K562 treated with DMSO at 1 percent for 12 hours (cell line): ENCODE data around the gene TSSK3. TPM values are rescaled to one million over a fixed set of nuclear protein-coding genes. Genes with fewer than 3 reads are reported as not detected.

Experiments used
- total RNA-seq: library from RNA; unstranded; fragments of 300-600 nt; gene quantifications from 2 replicates; pipeline ENCODE4 v1.2.3, GENCODE V29; 2022; ENCODE audit not compliant: insufficient read depth

The TSSK3 gene, protein sequence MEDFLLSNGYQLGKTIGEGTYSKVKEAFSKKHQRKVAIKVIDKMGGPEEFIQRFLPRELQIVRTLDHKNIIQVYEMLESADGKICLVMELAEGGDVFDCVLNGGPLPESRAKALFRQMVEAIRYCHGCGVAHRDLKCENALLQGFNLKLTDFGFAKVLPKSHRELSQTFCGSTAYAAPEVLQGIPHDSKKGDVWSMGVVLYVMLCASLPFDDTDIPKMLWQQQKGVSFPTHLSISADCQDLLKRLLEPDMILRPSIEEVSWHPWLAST
- 1.6 and 5.0 TPM in 2 replicates for total RNA-seq

DNA sequence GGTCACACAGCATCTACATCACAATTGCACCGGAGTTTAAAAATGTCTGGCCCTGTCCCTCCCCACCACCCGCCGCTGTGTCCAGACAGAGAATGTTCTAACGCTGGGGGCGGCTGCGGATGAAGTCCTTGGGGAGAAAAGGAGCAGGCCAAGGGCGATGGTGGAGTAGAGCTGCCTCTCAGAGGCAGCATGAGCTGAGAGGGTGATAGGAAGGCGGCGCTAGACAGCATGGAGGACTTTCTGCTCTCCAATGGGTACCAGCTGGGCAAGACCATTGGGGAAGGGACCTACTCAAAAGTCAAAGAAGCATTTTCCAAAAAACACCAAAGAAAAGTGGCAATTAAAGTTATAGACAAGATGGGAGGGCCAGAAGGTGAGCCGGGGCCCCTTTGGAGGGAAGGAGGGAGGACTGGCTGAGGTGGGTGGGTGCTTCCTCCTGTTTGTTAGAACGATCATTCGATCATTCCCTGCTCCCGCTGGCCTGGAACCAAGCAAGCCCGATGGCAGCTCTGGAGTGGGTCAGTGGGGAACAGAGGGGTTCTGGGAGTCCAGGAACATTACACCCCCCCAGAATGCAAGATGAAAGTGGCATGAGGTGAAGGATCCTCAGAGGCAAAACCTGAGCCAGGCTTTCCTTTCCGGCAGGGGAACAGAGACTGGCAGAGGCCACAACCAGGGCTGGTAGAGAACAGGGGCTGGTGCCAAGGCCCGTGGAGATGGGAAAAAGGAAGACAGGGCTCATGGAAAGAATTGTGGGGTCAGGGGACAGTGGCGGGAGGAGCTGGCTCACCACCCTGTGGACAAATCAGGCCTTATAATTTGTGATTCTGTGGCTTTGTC lies at the start of gene TSSK3, which contains the start of gene FAM229A:
TSSK3 (plus strand) TSS at position 66 of the 840 bp plus-strand sequence; CDS start at position 229, 163 bp downstream.
FAM229A (minus strand) TSS at position 12 of the 840 bp plus-strand sequence. CDS start 394 bp downstream, outside the sequence.

DNA sequence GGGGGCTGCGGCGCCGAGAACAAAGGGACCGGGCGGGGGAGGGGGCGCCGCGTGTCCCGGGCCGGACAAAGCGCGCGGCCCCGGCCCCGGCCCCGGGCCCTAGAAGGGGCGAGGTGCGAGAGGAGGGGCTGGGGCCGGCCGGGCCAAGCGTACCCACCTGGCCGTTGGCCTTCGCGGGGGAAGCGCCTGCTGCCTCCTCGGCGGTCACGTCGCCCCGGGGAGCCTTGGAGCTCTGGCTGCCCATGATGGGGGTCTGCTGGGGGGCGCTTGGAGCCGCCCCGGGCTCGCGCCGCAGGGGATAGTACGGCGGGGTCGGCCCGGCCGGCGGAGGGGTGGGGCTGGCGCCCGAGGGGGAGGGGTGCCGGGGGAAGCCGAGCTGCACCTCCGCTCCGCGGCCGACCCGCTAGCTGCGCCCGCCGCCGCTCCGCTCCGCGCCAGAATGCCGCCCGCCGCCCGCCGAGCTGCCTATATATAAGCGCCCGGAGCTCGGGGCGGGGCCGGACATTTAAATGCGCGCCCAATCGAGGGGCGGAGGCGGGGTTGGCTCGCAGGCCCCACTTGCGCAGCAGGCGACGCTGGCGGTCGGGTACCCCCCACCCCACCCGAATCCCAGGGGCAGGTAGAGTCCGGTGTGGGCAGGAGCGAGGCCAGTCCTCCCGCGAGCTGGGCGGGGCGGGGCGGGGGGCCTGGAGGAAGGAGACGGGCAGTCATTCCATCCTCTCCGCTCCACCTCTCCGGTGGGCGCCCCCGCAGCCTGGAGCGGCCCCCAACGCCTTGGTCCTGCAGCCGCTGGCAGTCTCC lies 26.3 kb upstream of the TSSK3 start, which contains the start of gene MARCKSL1:
MARCKSL1 (minus strand) TSS at position 444 of the 801 bp plus-strand sequence; CDS start at position 244, 200 bp downstream.

DNA sequence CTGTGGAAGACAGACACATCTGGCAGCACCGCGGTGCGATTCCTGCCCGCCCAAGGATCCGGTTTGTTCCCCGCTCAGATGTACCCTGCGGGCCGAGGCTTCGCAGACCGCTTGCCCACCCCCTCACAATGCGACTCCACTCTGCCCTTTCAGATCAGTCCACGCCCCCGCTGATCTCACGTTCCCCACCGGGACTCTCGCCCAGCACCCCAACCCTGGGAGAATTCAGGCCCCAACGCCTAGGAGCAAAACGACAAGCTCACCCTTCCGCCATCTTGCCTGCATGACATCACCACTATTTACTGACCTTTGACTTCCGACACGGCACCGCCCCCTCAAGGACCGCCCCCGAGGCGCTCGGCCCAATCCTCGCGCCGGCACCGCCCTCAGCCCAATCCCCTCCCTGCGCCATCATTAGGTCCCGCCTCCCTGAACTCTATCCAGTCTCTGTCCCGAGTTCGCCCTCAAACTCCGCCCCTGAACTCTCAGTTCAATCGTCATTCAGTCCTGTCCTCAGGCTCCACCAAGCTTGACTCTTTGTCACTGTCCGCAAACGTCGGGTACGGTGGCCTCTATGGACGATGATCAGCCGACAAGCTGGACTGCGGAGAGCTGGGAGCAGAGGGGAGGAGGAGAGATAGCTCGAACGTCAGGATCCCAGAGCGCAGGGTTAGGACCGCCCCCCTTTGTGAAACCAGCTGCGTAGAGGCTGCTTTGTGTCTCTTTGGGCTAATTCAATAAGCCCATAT lies 32.0 kb downstream of the TSSK3 start, which contains the start of gene BSDC1:
BSDC1 (minus strand) TSS at position 301 of the 749 bp plus-strand sequence; CDS start at position 274, 27 bp downstream.

Other genes starting within 250 kb of the TSSK3 start
- 23.0 and 51.0 TPM in 2 replicates for gene TXLNA, start 182.9 kb upstream of the TSSK3 start, total RNA-seq
- gene CCDC28B, start 161.9 kb upstream of the TSSK3 start, total RNA-seq, result 25.5 and 27.9 TPM in 2 replicates
- 4.9 and 8.2 TPM in 2 replicates for gene IQCC, start 156.9 kb upstream of the TSSK3 start, total RNA-seq
- gene DCDC2B, start 153.4 kb upstream of the TSSK3 start, total RNA-seq, result not detected in 2 replicates
- gene TMEM234, start 140.2 kb upstream of the TSSK3 start, total RNA-seq, result 8.0 and 8.4 TPM in 2 replicates
- gene EIF3I, start 140.1 kb upstream of the TSSK3 start, total RNA-seq, result 265 and 287 TPM in 2 replicates
- gene FAM167B, start 115.3 kb upstream of the TSSK3 start, total RNA-seq, result not detected in 2 replicates
- gene LCK, start 111.3 kb upstream of the TSSK3 start, total RNA-seq, result not detected in 2 replicates
- gene HDAC1, start 70.5 kb upstream of the TSSK3 start, total RNA-seq, result 139 and 261 TPM in 2 replicates
- gene MARCKSL1, start 26.3 kb upstream of the TSSK3 start, total RNA-seq, result 71.2 and 75.0 TPM in 2 replicates
- 14.5 and 27.7 TPM in 2 replicates for gene FAM229A, start 54 bp upstream of the TSSK3 start, total RNA-seq
- gene BSDC1, start 31.9 kb downstream of the TSSK3 start, total RNA-seq, result 38.0 and 80.7 TPM in 2 replicates
- gene ZBTB8B, start 102.5 kb downstream of the TSSK3 start, total RNA-seq, result not detected in 2 replicates
- gene ZBTB8A, start 176.9 kb downstream of the TSSK3 start, total RNA-seq, result not detected in 2 replicates